Adrenal gland (tissue), 12 donors: Measurements from ENCODE around the gene SLC15A3. TPM values are rescaled to one million over a fixed set of nuclear protein-coding genes. Genes with fewer than 3 reads are reported as not detected.

Experiments
- DNase-seq, 7 donors: peaks; one replicate each; pipeline ENCODE4 v3.0.0-alpha.2; 2019 to 2020
- H3K27ac ChIP-seq, 5 donors: fragments of 200-600 bp; sonication (generic) in 4 of 5; 1 replicate in 3 of 5; 2 replicates in 2 of 5; pipeline versions ENCODE4 v1.5.1 to v1.8.0; 2016 to 2020; ENCODE audit warnings: mild to moderate bottlenecking in 1 of 5
- H3K27me3 ChIP-seq: fragments of 200-600 bp; 2 replicates; pipeline ENCODE4 v1.8.0; 2021
- H3K36me3 ChIP-seq, 2 donors: fragments of 200-600 bp; replicated peaks in 1 of 2; 1 replicate in 1 of 2; 2 replicates in 1 of 2; pipeline versions ENCODE4 v1.5.1 to v1.8.0; 2018 to 2022
- H3K4me1 ChIP-seq, 2 donors: fragments of 200-600 bp; replicated peaks in 1 of 2; 1 replicate in 1 of 2; 2 replicates in 1 of 2; pipeline versions ENCODE4 v1.5.1 to v1.8.0; 2018 to 2021
- H3K4me3 ChIP-seq, 4 donors: fragments of 200-600 bp; sonication (generic) in 3 of 4; one replicate each; pipeline ENCODE4 v1.5.1; 2016 to 2018
- H3K9me3 ChIP-seq, 3 donors: fragments of 200-600 bp; sonication (generic) in 1 of 3; replicated peaks in 1 of 3; 1 replicate in 2 of 3; 2 replicates in 1 of 3; pipeline versions ENCODE4 v1.5.1 to v1.8.0; 2016 to 2021
- POLR2A ChIP-seq, 2 donors: fragments of 450-650 bp; IDR thresholded peaks; one replicate each; pipeline ENCODE4 v1.6.1; 2017; ENCODE audit warnings: antibody characterized with exemption in 2 of 2, mild to moderate bottlenecking in 2 of 2, moderate library complexity in 1 of 2
- whole genome bisulfite sequencing, 4 donors: extraction: QIAGEN DNeasy Blood & Tissue Kit in 2 of 4; methylation state at CpG; one replicate each; pipeline versions ENCODE4 v1.1.5 to v1.1.7; 2013 to 2017; 5-methylcytosine and 5-hydroxymethylcytosine counted together
- intact Hi-C, 2 donors: fragments of 100-400 bp; cut with DNase I; formaldehyde crosslinking; loops; one replicate each; pipeline versions ENCODE4 v1.14.1 to v1.15.0; 2022 to 2023
- polyA plus RNA-seq, 3 donors: library from polyadenylated mRNA; stranded (reverse); fragments of 200-250 nt in 2 of 3; fragments of 350-450 nt in 1 of 3; fragmentation: Illumina TruSeq in 1 of 3; extraction: RNeasy Lipid Tissue Mini Kit (QIAGEN cat#74804) in 1 of 3; gene quantifications; one replicate each; pipeline ENCODE4 v1.2.3, GENCODE V29; 2013 to 2014
- total RNA-seq, 9 donors: library from RNA; depleted of rRNA in 4 of 9; stranded (reverse); fragments of >200 nt in 4 of 9; fragments of 120-200 nt in 1 of 9; fragmentation: NEBNext Ultra II Directional in 1 of 9; extraction: Animal tissue kit (Norgen Biotek cat#: 25700) in 1 of 9; gene quantifications; one replicate each; pipeline versions ENCODE4 v1.1.0 to v1.2.4, GENCODE V29; 2013 to 2023
- TF ChIP-seq, protein P1 (sequence below), 6 experiments: fragments of 450-650 bp in 4 of 6; fragments of 200-600 bp in 2 of 6; sonication (generic) in 1 of 6; IDR thresholded peaks; 1 replicate in 5 of 6; 2 replicates in 1 of 6; pipeline versions ENCODE4 v1.5.1 to v1.8.0; 2016 to 2021; ENCODE audit warnings: antibody characterized with exemption in 6 of 6, mild to moderate bottlenecking in 2 of 6, moderate library complexity in 1 of 6
- donor health status: healthy with polysubstance abuse.
- donor health status: Bipolar disorder and iron deficiency.
- donor health status: DM: yes; HTN: yes; CAD: no.
- donor health status: DM: no; HTN: no; CAD: no.
- donor health status: DM: no; HTN: no; CAD: no.
- donor health status: DM: yes; HTN: yes; CAD: no.

The SLC15A3 gene
- total and polyA plus RNA-seq, 12 donors: 6.7 to 57.7 (median 31.0) TPM

DNA sequence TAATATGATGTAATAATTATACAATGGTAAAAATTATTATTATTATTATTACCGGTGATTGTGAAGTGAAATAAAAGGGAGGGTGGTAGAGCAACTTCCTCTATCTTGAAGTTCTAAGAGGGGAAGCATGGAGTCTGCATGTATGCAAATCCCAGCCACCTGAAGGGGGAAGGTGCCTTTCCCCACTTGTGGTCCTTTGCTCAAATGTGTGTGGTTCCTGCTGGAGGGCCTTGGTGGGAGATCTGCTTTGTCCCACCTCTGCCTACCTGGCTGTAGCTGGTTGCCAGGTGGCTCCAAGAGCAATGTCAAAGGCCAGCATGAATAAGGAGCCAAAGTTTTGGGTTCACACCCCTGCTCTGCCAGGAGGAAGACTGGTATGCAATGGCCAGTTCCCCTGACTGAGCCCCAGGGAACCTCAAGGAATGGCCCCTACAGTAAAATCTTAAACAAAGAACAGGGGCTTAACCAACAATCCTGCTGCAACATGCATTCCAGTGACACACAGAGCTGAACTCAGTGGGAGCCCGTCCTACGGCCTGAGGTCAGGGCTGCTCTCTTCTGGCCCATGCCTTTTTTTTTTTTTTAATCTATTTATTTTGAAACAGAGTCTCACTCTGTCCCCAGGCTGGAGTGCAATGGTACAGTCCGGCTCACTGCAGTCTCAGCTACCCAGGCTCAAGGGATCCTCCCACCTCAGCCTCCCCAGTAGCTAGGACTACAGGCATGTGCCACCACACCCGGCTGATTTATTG, 19.2 kb downstream of the SLC15A3 start:
- Histone ChIP-seq H3K4me1 (no peaks in the 10 kb centered on the region), H3K27ac (no peak overlapping the region), H3K4me3 (no peak overlapping the region), H3K9me3 (no peaks in the 10 kb centered on the region), H3K27me3 (no peaks in the 10 kb centered on the region), H3K36me3 (no peaks in the 10 kb centered on the region)
- no peak for TF ChIP-seq POLR2A (IDR thresholded peaks at IDR 0.05)
- TF ChIP-seq, protein P1, sequence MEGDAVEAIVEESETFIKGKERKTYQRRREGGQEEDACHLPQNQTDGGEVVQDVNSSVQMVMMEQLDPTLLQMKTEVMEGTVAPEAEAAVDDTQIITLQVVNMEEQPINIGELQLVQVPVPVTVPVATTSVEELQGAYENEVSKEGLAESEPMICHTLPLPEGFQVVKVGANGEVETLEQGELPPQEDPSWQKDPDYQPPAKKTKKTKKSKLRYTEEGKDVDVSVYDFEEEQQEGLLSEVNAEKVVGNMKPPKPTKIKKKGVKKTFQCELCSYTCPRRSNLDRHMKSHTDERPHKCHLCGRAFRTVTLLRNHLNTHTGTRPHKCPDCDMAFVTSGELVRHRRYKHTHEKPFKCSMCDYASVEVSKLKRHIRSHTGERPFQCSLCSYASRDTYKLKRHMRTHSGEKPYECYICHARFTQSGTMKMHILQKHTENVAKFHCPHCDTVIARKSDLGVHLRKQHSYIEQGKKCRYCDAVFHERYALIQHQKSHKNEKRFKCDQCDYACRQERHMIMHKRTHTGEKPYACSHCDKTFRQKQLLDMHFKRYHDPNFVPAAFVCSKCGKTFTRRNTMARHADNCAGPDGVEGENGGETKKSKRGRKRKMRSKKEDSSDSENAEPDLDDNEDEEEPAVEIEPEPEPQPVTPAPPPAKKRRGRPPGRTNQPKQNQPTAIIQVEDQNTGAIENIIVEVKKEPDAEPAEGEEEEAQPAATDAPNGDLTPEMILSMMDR (IDR thresholded peaks at IDR 0.05): no peak
- no peak for DNase-seq
- intact Hi-C loops: no loop called here
- 65 to 78% (median 74%) methylated on average over 5 of the region's 5 CpGs for WGBS, 4 donors

DNA sequence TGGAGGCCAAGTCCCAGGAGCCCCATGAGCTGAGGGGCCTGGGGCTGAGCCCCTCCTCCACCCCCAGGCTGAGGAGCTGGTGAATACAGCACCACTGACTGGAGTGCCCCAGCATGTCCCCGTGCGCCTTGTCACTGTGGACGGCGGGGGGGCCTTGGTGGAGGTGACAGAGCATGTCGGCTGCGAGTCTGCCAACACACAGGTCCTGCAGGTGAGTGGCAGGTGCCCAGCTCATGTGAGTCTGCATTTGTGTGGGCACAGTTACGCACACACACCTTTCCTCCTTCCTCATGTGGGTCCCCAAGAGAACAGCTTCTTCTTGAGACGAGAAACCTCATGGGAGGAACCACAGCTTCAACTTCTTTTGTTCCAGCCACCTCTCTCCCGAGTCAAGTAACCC, 20.1 kb downstream of the SLC15A3 start:
- Histone ChIP-seq H3K9me3 (no peaks in the 10 kb centered on the region), H3K36me3 (no peaks in the 10 kb centered on the region), H3K27ac (no peak overlapping the region), H3K4me1 (no peaks in the 10 kb centered on the region), H3K4me3 (no peak overlapping the region), H3K27me3 (no peaks in the 10 kb centered on the region)
- no peak for DNase-seq
- no peak for TF ChIP-seq POLR2A (IDR thresholded peaks at IDR 0.05)
- TF ChIP-seq, protein P1 (IDR thresholded peaks at IDR 0.05): no peak
- WGBS, 4 donors: 86 to 92% (median 87%) methylated on average over 4 to 9 of the region's 9 CpGs
- intact Hi-C loops: no loop called here

DNA sequence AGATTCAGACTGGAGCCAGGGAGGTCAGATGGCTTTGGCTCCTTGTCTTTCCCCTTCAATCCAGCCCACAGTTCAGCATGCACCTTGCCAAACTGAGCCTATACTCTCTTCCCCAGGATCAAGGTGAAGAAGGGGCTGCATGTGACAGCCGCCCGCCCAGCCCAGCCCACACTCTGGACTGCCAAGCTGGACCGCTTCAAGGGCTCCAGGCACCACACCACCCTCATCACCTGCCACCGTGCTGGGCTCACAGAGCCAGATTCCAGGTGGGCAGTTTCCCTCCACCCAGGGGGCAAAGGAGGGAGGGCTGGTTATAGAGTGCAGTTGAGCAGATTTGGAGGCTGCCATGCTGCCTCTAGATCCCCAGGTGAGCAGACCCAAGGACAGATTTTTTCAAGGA, 21.6 kb downstream of the SLC15A3 start:
- Histone ChIP-seq H3K27ac (no peak overlapping the region), H3K4me3 (no peak overlapping the region), H3K4me1 (peaks cover 0 to under 1% of the 10 kb centered on the region in 2 donors), H3K27me3 (no peaks in the 10 kb centered on the region), H3K9me3 (no peaks in the 10 kb centered on the region), H3K36me3 (no peaks in the 10 kb centered on the region)
- 92 to 100% (median 95%) methylated on average over 2 to 4 of the region's 4 CpGs for WGBS, 4 donors
- no peak for DNase-seq
- no peak for TF ChIP-seq POLR2A (IDR thresholded peaks at IDR 0.05)
- TF ChIP-seq, protein P1 (IDR thresholded peaks at IDR 0.05): no peak
- intact Hi-C loops: no loop called here

DNA sequence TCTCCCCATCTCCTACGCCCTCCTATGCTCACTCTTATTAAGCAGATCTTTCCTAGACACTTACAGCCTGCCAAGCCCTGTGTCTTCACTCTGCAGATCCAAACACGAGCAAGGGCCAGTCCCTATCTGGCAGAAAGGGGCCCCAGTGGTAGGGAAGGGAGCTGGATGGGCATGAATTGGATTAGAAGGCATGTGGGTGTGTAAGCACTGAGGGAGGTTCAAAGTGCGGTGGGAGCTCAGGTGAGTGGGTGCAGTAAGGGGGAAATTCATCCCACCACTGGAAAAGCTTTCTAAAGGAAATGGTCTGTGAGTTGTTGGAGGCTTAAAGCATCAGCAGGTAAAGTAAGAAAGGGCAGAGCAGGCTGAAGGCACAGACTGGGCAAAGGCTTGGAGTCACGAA, 22.2 kb downstream of the SLC15A3 start:
- DNase-seq: no peak
- Histone ChIP-seq H3K36me3 (no peaks in the 10 kb centered on the region), H3K27ac (no peak overlapping the region), H3K4me1 (peaks cover 4 to 6% of the 10 kb centered on the region in 2 donors), H3K27me3 (no peaks in the 10 kb centered on the region), H3K9me3 (no peaks in the 10 kb centered on the region), H3K4me3 (no peak overlapping the region)
- TF ChIP-seq, protein P1 (IDR thresholded peaks at IDR 0.05): no peak
- no peak for TF ChIP-seq POLR2A (IDR thresholded peaks at IDR 0.05)
- WGBS, 4 donors: 79 to 91% (median 87%) methylated on average over 4 of the region's 4 CpGs
- intact Hi-C loops: no loop called here
